OCI-LY1 (cell line): Measurements from ENCODE around the gene FARS2.

ENCODE experiments used
- CTCF ChIP-seq: fragments of 200-600 bp; sonication (generic), shearing (Covaris generic); IDR thresholded peaks from 2 replicates; pipeline ENCODE4 v1.5.1; 2017; ENCODE audit warnings: mild to moderate bottlenecking, antibody characterized with exemption, low read length, moderate library complexity, mixed read lengths
- EZH2 ChIP-seq: fragments of 200-600 bp; sonication (generic), shearing (Covaris generic); IDR thresholded peaks from 2 replicates; pipeline ENCODE4 v1.8.0; 2017; ENCODE audit warnings: borderline replicate concordance, mixed run types, mild to moderate bottlenecking, antibody characterized with exemption, low read length, moderate library complexity, mixed read lengths

GRCh38 chr6:5817869-5818268 is 556.6 kb downstream of the FARS2 start:
- no peak for TF ChIP-seq CTCF
- TF ChIP-seq EZH2: no peak
